Superior temporal gyrus (tissue), 1 donor: ENCODE data around the gene CLEC7A.
A peak's percentile ranks its signal among the peaks of the same experiment; 100 is the strongest.

Source experiments
- DNase-seq: peaks from one replicate; pipeline ENCODE4 v3.0.0-alpha.2; 2016; ENCODE audit errors: extremely low spot score

CLEC7A gene

GRCh38 chr12:10130042-10130441, at the start of gene CLEC7A:
CLEC7A (minus strand) TSS chr12:10130199; CDS start chr12:10130082, 117 bp downstream.
- DNase-seq = no peak

- no peak for DNase-seq
These were observed 49.8 kb upstream of the CLEC7A start for GRCh38 chr12:10179776-10180181.

GRCh38 chr12:10178821-10179220, 48.8 kb upstream of the CLEC7A start, which contains the start of gene TMEM52B:
TMEM52B (plus strand) TSS chr12:10179032; CDS start chr12:10179575, 543 bp downstream.
- DNase-seq = no peak

- no peak for DNase-seq
These were observed 46.0 kb upstream of the CLEC7A start for GRCh38 chr12:10175846-10176636.

- DNase-seq = no peak
These were observed 45.1 kb upstream of the CLEC7A start for GRCh38 chr12:10174986-10175614.

GRCh38 chr12:10171973-10172728, 42.2 kb upstream of the CLEC7A start, which contains the start of gene OLR1:
OLR1 (minus strand) TSS chr12:10172132; CDS start chr12:10172077, 55 bp downstream.
- DNase-seq = no peak

GRCh38 chr12:10170216-10170615, 40.2 kb upstream of the CLEC7A start:
- no peak for DNase-seq

GRCh38 chr12:10169104-10169503, 39.1 kb upstream of the CLEC7A start:
- no peak for DNase-seq

- DNase-seq = no peak
These were observed 37.6 kb upstream of the CLEC7A start for GRCh38 chr12:10167599-10167998.

- DNase-seq = no peak
These were observed 35.4 kb upstream of the CLEC7A start for GRCh38 chr12:10165421-10165820.

- DNase-seq = no peak
These were observed 33.1 kb upstream of the CLEC7A start for GRCh38 chr12:10163084-10163483.

GRCh38 chr12:10160617-10161385, 30.8 kb upstream of the CLEC7A start:
- DNase-seq = no peak

- DNase-seq = no peak
These were observed 29.3 kb upstream of the CLEC7A start for GRCh38 chr12:10159280-10159679.

- no peak for DNase-seq
These were observed 28.4 kb upstream of the CLEC7A start for GRCh38 chr12:10158406-10158805.

- no peak for DNase-seq
These were observed 26.0 kb upstream of the CLEC7A start for GRCh38 chr12:10155966-10156365.

- DNase-seq = no peak
These were observed 24.1 kb upstream of the CLEC7A start for GRCh38 chr12:10154145-10154496.

- peak; percentile 90 for DNase-seq
These were observed 23.5 kb upstream of the CLEC7A start for GRCh38 chr12:10153271-10154144.

- no peak for DNase-seq
These were observed 21.6 kb upstream of the CLEC7A start for GRCh38 chr12:10151621-10152020.

- DNase-seq = no peak
These were observed 17.9 kb upstream of the CLEC7A start for GRCh38 chr12:10147714-10148403.

GRCh38 chr12:10142976-10143589, 13.1 kb upstream of the CLEC7A start:
- no peak for DNase-seq
